Omental fat pad (tissue), 4 donors: ENCODE data around the gene METAP1. TPM values are rescaled to one million over a fixed set of nuclear protein-coding genes. Genes with fewer than 3 reads are reported as not detected.

Source experiments
- ATAC-seq: fragments of 150-250 bp; one replicate; pipeline ENCODE4 v1.9.1; 2016; ENCODE audit warnings: mild to moderate bottlenecking, moderate library complexity; ENCODE audit not compliant: low FRiP score
- DNase-seq: peaks from one replicate; pipeline ENCODE4 v3.0.0-alpha.2; 2019; ENCODE audit warnings: low spot score
- CTCF ChIP-seq, 3 donors: fragments of 450-650 bp; IDR thresholded peaks; one replicate each; pipeline ENCODE4 v1.5.1; 2016 to 2017; ENCODE audit warnings: antibody characterized with exemption in 3 of 3, mild to moderate bottlenecking in 3 of 3, moderate library complexity in 2 of 3
- total RNA-seq, 4 donors: library from RNA; depleted of rRNA; stranded (reverse); fragments of >200 nt; gene quantifications; one replicate each; pipeline ENCODE4 v1.1.0, GENCODE V29; 2016

METAP1 gene
- total RNA-seq, 4 donors from 2014 or later = 21.7 to 37.0 (median 26.5) TPM

DNA sequence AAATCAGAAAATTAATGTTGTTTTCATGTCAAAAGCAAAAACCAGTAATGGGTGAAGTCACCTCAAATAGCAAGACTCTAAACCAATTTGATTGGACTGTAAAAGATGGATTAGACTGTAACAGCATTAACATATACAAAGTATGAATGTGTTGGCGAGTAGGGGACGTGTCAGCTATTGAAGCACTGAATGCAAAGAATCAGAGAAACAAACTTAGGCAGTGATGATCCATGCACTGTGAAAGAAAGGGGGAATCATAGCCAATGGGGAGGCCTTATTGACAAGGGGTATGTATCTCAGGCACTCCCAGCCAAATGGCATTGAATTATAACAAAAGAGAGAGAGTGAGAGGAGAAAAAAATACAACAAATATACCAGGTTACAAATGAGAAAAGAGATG is 36.1 kb upstream of the METAP1 start:
- ATAC-seq (no peak), DNase-seq (no peak)
- TF ChIP-seq CTCF (IDR thresholded peaks at IDR 0.05) = no peak

- no peak for ATAC-seq
These were observed 33.8 kb upstream of the METAP1 start for GRCh38 chr4:98961770-98962169.

GRCh38 chr4:98963538-98964433 is 31.7 kb upstream of the METAP1 start:
- no peak for ATAC-seq
- no peak for TF ChIP-seq CTCF (IDR thresholded peaks at IDR 0.05)
- no peak for DNase-seq

More at GRCh38 chr4:98961770-98962169, 33.8 kb upstream of the METAP1 start:
- no peak for DNase-seq
- TF ChIP-seq CTCF (IDR thresholded peaks at IDR 0.05) = no peak

DNA sequence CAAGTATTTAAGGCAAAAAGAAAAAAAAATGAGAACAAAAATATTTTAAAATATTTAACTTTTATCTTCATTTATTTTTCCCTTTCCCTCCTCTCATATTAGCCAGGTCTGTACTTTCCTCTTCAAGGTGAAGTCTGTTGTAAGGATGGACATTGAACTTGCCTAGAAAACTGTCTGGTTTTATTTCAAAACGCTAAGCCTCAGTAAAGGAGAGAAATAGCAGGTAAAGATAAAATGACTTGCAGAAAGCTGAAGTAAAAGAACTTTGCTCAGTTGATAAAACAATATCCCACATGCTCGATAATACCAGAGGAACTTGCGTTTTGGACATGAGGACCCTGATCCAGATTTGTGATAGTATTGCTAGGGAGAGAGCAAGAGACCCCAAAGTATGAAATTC is 28.6 kb upstream of the METAP1 start:
- no peak for DNase-seq
- ATAC-seq = no peak
- TF ChIP-seq CTCF (IDR thresholded peaks at IDR 0.05) = no peak

DNA sequence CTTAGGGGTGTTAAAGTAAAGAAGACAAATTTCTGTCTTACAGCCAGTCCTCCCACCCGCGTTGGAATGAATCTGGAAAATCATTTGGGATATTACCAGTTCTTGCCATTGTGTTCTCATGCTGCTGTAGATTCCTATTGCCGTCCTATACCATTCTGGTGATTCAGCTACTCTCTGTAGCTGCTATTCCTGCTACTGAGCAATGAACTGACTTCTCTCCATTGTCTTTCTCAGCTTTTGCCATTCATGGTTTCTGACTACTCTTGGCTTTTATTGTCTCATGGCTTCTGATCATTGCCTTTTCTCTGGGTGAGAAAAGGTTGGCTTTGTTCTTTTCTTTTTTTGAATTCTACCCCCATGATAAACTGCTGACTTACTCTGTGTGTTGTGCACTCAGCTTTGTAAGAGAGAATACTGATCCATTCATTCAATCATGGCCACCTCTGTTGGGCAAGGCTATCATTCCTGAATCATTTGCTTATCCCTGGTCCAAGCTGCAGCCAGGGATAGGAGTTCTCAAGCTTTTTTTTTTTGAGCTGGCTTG is 27.7 kb upstream of the METAP1 start:
- no peak for ATAC-seq
- no peak for DNase-seq
- no peak for TF ChIP-seq CTCF (IDR thresholded peaks at IDR 0.05)

- TF ChIP-seq CTCF (IDR thresholded peaks at IDR 0.05) = no peak
- ATAC-seq (no peak), DNase-seq (no peak)
These were observed 25.4 kb upstream of the METAP1 start for GRCh38 chr4:98969878-98970785.
